GM21526 (cell line): Measurements from ENCODE around the gene MAMDC2.

Experiments
- ATAC-seq: cut with Tn5 transposase; IDR thresholded peaks from one replicate; pipeline ENCODE4 v1.9.1; 2021; ENCODE audit warnings: moderate library complexity; ENCODE audit not compliant: unreplicated experiment, low FRiP score

Gene MAMDC2, protein sequence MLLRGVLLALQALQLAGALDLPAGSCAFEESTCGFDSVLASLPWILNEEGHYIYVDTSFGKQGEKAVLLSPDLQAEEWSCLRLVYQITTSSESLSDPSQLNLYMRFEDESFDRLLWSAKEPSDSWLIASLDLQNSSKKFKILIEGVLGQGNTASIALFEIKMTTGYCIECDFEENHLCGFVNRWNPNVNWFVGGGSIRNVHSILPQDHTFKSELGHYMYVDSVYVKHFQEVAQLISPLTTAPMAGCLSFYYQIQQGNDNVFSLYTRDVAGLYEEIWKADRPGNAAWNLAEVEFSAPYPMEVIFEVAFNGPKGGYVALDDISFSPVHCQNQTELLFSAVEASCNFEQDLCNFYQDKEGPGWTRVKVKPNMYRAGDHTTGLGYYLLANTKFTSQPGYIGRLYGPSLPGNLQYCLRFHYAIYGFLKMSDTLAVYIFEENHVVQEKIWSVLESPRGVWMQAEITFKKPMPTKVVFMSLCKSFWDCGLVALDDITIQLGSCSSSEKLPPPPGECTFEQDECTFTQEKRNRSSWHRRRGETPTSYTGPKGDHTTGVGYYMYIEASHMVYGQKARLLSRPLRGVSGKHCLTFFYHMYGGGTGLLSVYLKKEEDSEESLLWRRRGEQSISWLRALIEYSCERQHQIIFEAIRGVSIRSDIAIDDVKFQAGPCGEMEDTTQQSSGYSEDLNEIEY

DNA sequence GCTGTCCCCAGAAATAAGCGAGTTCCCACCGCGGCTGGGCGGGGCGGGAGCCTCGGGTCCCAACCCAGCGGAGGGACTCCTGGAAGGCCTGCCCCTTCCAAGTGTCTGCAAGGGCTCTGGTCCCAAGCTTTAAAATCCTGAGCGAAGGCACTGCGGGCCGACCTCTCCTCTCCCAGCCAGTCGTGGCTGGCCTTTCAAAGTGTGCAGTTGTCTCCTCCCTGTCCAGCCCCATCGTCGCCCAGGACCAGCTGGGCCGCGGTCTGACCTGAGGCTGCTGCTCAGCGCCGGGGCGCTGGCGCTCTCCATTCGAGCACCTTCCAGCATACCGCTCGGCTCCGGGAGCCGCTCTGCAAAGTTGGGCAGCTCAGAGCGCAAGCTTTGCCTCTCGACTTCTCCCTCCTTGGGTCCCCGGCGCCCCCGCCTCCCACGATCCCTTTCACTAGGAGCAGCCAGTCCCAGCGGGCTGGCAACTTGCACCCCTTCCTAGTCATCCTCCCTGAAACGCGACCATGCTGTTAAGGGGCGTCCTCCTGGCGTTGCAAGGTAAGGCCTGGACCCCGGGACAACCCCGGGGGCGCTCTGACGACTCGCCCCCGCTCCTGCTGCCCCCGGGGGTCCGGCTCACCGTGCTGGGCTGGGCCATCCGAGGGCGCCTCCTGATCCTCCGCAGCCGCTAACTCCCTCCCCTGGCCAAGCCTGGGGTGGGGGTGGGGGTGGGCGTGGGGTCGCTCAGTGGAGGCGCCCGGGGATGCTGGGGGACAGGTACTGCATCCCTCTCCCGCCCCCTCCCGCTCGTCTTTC is at the start of gene MAMDC2:
Gene MAMDC2, plus strand, starts transcription at position 160 of the 801 bp plus-strand sequence. Its CDS starts 350 bp downstream, at position 510.
- ATAC-seq, result no peak

DNA sequence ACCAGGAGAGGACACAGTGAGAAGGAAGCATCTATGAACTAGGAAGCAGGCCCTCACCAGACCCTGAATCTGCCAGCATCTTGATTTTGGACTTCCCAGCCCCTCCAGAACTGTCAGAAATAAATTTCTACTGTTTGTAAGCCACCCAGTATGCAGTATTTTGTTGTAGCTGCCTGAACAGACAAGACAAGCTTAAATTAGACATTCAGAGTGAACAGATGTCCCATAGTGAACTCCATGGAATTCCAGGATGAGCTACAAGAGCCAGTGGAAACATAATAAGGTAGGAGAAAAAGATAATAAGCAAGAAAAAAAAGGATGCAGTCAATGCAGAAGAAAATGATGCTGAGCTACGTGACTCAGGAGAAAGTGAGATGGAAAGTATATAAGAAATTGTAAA is 47.8 kb upstream of the MAMDC2 start:
- no peak for ATAC-seq

DNA sequence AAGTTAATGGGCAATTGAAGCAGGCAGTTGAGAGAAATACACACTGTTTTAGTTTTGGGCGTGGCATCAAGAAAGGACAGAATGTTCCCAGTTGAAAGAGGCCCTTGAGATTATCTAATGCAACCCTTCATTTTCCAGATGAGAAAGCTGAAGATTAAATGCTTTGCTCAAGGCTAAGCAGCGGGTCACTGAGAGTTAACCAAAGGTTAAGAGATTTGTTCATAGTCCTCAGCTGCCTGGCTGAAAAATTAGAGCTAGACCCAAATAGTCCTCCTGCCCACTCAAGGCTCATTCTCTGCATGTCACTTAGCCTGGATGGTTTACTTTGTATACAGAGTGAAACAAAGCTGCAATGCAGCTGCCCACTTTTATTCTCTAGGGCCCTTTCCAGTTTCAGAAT is 46.7 kb upstream of the MAMDC2 start:
- no peak for ATAC-seq

GRCh38 chr9:69997524-69997923 is 46.1 kb upstream of the MAMDC2 start:
- ATAC-seq, result no peak

- no peak for ATAC-seq
Measured at GRCh38 chr9:69999315-69999714, 44.3 kb upstream of the MAMDC2 start.

- ATAC-seq, result no peak
Measured at GRCh38 chr9:70000469-70000868, 43.2 kb upstream of the MAMDC2 start.

DNA sequence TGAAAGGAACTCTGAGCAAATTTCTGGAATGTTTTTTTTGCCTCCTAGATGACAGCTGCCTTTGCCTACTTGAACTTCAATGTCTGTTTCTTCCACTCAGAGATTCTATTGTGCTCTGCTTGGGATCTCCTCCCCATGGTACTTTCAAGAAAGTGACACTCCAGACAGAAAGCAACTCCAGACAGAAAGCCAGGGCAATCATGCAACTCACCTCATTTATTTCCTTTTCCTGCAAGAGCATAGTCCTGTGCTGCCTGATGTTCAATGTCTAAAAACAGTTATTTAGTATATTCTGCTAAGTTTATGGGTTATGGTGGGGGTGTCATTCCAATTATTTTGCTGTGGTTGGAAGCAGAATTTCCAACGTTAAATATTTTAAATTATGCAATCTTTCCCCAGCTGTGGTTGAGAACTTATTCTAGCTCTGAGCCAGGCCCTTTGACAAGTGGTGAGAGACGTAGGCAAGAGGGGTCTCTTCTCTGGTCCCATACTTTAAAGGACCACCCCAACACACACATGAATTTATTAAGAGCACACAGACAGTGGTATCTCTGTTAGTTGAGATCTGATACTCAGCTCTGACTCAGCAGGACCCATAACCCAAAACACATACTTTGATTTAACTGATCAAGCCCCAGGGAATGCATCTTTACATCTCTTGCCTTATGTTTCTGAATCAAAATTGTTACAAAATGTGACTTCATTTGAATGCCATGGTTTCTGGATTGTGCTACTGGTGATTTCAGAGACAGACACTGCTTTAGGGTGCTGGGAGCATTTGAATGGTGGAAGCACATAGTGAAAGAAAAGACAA is 39.5 kb upstream of the MAMDC2 start:
- ATAC-seq, result no peak

- ATAC-seq, result no peak
Measured at GRCh38 chr9:70006306-70006705, 37.3 kb upstream of the MAMDC2 start.

- ATAC-seq, result no peak
Measured at GRCh38 chr9:70007831-70008230, 35.8 kb upstream of the MAMDC2 start.

GRCh38 chr9:70010015-70010414 is 33.6 kb upstream of the MAMDC2 start:
- no peak for ATAC-seq

DNA sequence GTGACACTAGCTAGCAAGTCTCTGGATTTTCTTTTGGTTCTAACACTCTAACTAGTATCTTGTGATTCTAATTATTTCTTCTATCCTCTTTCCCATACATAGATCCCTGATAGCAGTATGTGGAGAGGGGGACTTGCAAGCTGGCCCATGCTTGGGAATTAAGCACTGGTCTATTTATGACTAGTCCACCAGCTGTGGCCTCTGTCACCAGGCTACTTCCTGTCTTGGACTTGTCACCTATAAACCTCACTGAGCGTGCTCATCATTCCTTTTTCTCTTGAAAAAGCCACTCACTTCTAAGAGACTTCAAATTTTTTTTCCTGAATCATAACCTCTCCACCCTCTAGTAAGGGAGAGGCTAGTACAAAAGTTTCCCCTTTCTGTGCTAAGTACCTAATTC is 32.3 kb upstream of the MAMDC2 start:
- ATAC-seq, result no peak

DNA sequence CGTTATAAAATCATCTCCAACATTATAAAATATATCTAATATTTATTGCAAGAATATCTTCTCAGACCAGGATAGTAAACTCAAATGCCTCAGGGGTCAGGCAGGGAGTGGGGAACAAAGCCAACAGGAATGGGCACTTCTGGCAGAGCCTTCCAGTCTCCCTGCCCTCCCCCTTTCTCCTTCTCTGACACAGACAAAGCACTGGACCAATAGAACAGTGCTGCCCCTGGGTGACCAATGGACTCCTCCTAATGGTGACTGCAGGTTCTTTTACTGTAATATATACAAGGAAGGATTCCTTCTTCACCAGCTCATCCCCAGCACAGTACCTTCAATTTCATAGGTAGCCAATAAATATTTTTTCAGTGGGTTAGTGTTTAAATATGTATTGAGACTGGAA is 31.1 kb upstream of the MAMDC2 start:
- ATAC-seq, result no peak

GRCh38 chr9:70013598-70014196 is 30.0 kb upstream of the MAMDC2 start:
- no peak for ATAC-seq

DNA sequence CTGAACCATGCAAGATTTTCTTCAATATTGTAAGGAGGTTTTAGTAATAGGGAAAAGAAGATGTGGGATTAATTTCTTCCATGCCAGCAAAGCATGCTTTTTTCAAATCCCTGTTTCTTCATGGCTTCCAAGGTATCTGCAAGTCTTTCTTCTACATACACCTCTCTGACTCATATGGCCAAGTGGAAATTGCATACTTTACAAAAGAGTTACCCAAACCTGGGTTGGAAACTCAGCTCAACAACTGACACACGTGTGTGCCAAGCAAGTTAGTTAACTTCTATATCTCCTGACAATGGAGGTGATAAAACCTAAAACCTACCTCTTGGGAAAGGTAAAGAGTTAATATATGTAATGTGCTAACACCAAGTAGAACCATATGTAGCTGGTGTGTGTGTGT is 28.5 kb upstream of the MAMDC2 start:
- no peak for ATAC-seq

DNA sequence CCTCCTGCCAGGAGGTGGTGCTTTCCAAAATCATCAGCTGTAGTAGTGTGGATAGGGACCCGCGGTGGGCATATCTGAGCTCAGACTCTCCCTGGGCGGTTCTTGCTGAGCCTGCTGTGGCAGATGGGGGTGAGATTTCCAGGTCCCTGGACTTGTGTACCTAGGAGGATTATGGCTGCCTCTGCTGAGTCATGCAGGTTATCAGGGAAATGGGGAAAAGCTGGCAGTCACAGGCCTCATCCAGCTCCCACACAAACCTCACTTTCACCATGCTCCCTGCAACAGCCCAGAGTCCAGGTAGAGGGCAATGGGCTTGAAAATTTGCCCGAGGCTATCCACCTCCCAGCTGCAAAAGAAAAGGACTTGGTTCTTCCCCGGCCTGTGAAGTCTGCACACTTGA is 23.4 kb upstream of the MAMDC2 start:
- ATAC-seq, result no peak

DNA sequence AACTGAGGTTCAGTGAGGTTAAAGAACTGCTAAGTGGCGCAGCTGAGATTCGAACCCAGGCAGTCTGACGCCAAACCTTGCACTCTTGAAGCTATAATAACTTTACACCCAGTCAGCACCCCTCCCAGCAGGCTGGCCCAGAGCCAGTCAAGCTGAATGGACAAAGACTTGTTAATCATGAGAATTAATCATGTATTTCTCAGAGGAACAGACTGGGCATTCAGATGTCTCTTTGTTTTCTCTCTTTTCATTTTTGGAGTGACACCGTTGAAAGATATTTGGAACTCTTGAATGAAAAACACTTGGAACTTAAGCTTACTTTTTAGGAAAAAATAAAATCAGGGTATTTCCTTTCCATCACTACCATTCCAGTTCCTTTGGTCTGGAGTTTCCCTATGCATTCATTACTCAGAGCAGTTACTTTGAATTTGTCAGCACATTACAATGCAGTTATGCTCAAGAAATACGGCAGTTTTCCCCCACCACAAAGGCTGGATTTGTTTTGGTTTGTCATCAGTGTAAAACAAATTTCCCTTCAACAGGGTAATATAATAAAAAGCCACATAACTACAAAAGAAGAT is 22.6 kb upstream of the MAMDC2 start:
- ATAC-seq, result no peak

- no peak for ATAC-seq
Measured at GRCh38 chr9:70028287-70028686, 15.4 kb upstream of the MAMDC2 start.

DNA sequence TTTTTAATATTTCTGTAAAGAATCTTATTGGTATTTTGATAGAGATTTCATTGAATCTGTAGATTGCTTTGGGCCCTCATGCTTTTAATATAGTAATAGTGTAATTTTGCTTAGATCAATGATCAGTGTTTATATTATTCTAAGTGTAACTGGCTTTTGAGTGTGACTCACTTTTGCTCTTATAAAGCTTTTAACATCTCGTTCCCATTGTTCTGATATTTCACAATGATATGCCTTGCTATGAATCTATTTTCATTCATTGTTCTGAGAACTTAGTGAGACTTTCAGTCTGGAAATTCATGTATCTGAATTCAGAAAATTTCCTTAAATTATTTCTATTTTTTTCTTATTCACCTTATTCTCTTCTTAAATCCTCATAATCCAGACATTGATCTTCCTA is 13.5 kb upstream of the MAMDC2 start:
- ATAC-seq, result no peak

DNA sequence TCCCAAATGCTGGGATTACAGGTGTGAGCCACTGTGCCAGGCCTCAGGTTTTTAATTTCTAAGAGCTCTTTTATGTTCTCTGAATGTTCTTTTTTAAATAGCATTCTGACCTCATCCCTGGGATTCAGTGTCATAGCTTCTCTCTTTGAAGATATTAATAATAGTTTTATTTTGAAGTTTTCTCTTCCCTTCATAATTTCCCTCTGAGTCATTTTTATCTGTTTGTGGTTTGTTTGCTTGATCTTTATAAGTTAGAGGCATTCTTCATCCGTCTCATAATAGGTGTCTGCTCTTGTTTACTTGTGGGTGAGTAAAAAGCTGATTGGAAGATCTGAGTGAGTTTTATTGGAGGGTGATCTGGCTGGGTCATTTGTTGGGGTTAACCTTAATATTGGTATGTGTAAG is 12.5 kb upstream of the MAMDC2 start:
- no peak for ATAC-seq

- ATAC-seq, result no peak
Measured at GRCh38 chr9:70034271-70034711, 9.4 kb upstream of the MAMDC2 start.
